ENCODE measurements around the gene ECEL1.

The ECEL1 gene

GRCh38 chr2:232496501-232497270 is 9.1 kb upstream of the ECEL1 start:
- no peak for DNase-seq

GRCh38 chr2:232495292-232495691 is 7.7 kb upstream of the ECEL1 start:
- DNase-seq: no peak

GRCh38 chr2:232494542-232494941 is 6.9 kb upstream of the ECEL1 start:
- no peak for DNase-seq

DNA sequence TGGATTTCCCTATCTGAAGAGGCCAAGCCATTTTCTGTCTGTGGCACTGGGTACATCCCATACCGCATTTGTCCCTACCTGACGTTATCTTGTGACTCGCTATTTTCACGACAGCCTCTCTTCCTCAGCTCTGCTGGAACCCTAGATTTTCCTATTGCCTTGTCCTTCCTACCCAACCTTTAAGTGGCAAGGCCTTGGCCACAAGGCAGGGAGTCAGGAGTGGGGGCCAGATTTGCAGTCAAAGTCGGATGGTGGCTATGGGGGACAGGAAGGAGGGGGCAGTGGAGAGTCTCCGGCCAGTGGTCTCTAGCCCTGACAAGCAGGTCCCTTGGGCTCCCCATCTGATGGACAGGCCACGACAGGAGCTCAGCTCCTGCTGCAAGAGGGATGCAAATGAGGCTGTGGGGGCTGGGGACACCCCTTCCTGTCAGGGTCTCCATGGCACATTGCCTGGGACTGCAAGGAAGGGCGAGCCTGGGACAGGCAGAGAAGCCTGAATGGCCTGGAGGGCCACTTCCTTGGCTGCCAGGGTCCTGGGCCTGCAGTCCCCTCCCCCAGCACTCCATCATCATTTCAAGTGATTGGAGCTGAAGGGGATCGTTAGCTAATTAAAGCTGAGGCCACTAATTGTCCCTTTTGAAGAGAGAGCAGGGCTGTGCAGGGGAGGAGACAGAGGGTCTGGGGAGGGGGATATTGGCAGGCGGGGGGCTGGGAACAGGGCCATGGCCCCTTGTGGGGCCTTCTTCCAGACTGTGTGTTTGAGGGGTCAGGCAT is 6.3 kb upstream of the ECEL1 start:
- no peak for DNase-seq

DNA sequence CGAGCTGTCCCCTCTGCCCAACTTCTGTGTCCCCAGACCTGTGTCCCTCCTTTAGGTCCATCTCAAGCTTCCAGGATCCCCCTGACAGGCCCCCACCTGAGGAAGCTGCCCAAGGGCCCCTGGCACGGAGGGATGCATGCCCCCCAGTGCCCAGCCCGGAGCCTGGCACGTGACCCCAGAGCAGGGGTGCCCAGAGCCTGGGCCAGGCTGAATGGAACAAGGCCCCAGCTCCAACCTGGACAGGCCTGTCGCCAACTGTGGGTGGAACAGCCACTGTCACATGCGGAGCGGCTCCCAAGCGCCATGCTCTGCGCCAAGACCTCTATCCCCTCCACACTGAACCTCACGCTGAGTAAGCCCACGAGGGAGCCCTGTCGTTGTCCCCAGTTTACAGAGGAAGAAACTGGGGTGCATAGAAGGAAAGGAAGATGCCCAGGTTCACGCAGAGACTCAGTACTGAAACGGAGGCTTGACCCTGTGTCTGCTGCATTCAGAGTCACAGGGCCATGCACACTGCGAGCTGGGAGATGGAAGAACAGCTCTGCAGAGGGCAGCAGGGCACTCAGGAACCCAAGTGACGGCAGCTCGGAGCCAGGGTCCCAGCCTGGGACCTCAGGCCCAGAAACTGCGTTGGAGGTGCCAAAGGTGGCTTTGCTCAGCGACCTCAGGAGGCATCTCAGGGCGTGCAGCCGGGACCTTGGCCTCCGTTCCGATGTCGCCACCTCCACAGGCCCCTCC is 5.5 kb upstream of the ECEL1 start:
- no peak for DNase-seq

DNA sequence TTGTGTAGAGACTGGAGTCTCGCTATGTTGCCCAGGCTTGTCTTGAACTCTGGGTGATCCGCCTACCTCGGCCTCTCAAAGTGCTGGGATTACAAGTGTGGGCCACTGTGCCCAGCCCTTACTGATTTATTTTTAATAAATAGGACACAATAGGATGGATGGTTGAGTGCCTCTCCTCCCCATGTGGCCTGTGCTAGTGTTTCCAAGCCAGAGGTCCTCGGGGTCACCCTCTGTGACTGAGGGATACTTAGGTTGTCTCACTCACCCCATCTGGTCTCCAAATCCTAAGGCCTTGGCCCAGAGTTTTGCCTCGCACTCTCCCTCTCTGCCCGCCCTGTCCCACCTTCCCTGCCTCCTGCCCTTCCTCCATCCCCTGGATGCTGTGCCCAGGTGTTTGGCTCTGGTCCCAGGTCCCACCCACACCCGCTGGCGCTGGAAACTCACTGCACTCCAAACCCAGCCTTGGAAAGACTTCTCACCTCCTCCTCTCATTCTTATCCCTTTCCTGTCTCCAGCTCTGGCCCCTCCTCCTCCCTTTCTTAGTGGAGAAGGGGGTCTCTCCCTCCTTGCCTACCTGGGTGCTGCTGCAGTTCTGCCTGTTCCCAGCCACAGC is 4.7 kb upstream of the ECEL1 start:
- no peak for DNase-seq

GRCh38 chr2:232491139-232491780 is 3.6 kb upstream of the ECEL1 start:
- no peak for DNase-seq

GRCh38 chr2:232490221-232491138 is 2.8 kb upstream of the ECEL1 start:
- no peak for DNase-seq

DNA sequence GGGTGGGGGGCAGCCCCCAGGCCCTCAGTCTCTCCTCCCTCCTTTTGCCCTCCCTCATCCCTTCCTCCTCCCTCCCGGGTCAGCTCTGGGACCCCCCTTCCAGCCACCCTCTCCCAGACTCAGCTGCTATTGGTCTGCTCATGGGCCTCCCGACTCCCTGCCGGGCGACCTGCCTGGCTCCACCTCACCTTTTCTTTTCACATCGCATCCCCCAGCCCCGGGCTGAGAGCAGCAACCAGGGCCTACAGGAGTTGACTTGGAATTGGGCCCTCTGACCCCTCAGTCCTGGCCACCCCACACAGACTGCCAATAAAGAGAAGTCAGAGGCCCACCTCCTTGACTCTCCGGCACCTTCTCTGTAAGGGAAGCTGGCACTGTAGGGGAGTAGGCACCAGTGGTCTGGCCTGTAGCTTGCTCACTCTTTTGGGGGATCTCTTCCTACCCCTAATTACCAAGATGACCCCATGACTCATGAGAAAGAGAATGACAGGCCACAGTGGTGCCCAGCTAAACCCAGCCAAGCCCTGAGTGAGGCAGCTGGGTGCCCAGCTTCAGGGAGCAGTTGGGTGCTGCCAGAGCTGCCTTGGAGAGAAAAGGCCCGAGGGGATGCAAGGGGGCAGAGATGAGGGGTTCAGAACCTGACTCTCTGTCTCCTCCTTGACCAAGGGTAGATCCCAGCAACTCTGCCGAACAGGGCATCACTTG is 2.0 kb upstream of the ECEL1 start:
- DNase-seq: no peak

DNA sequence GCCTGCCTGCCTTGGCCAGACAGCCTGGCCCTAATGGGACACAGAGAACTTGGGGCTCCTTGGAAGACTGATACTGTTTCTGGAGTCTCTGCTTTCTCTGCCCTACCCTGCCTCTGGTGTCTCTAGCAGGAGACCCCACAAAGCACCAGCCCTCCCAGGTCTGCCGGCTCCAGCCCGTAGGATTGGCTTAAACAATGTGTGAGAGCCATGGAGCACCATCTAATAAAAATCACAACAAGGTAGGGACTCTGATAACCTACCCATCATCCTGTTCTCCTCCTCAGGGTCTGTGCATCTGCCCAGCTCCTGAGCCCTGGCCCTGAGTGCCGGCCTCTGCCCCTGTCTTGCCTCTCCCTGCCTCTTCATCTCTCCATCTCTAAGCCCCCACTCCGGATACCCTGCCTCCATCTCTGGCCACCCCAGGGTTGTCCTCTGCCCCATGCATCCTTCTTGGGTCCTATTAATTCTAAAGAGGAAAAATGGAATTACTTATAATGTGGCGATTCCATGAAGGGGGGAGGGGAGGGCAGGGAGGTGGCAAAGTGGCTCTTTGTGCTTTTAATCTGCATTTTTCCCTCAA is 1.2 kb upstream of the ECEL1 start:
- DNase-seq: no peak

DNA sequence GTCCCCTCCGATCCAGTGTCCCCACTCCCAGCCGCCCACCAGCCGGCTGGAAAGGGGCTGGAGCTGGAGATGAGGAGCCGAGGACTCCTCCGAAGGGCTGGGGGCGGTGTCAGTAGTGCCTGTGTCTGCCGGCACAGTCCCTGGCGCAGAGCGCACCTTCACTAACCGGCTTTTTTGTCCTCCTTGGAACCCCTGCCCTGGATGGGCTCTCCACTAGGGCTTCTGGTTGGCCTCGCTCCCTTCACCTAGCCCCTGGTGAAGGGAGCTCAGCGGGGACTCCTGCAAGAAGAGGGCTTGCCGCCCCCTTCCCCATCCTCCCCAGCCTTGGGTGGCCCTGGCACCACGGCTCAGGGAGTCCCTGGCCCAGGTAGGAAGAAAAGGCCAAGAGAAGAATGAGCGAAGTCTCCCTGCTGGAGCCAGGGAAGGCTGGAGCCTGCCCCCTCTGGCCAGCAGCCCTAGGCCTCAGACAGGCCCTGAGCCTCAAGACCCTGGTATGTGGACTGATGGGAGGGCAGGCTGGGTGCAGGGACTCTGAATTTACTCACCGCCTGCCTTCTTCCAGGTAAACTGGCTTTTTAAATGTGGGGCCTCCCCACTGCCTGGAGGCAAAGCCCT is 570 bp upstream of the ECEL1 start:
- no peak for DNase-seq

- DNase-seq: no peak
Observed at GRCh38 chr2:232486558-232487384, 863 bp downstream of the ECEL1 start.

GRCh38 chr2:232485757-232486557 is 1.7 kb downstream of the ECEL1 start:
- DNase-seq: no peak

DNA sequence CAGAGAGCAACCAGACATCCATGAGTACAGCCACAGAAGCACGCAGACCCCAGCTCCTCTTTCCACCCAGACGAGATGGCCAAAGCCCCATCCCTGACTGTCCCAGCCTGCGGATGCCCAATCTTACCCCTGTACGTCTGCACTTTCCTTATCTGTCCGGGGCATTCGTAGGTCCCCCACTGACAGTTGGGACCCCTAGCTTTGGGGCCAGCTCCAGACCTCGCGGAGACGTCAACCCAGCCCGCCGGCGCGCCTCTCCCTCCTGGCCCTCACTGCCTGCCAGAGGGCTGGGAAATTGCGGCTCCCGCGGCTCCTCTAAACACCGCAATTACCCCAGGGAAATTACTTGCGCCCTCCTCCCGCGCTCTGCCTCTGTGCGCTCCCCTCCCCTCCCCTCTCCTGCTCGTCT is 2.3 kb downstream of the ECEL1 start:
- no peak for DNase-seq

- DNase-seq: no peak
Observed at GRCh38 chr2:232484628-232485347, 2.8 kb downstream of the ECEL1 start.

DNA sequence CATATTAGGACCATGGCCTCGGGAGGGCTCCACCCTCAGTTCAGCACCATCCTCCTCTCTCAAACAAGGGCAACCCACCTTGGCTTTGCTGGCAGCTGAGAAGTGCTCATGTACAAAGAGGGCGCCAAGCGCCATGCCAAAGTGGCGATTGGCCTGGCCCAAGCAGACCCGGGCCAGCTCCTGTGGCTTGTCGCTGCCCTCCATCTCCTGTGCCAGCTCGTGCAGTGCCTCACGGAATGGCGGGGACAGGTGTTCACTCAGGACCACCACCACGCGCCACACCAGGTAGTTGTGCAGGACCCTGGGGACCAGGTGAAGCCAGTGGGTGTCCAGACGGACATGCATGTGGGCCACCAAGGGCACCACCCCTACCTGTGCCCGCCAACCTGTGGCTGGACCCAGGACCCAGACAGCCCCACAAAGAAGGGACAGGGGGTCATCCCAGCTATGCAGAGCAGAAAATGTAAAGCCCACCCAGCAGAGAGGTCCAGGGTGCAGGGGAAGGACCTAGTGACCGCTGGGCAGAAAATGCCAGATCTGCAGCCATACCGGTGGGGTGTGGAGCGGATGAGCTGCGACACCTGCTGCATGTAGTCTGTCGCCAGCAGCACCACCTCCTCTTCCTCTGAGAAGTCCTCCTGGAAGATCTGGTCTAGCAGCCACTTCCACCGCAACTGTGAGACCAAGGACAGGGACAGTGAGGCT is 3.6 kb downstream of the ECEL1 start:
- DNase-seq: no peak

Measured in CD4-positive, alpha-beta T cell treated with Interleukin-17A for 1 hour (primary cell).